Activated T-cell treated with anti-CD3 and anti-CD28 coated beads, Interleukin-2, amount 50 U/mL, for 72 hours (primary cell): ENCODE results near the gene PRTFDC1. TPM values are rescaled to one million over a fixed set of nuclear protein-coding genes. Genes with fewer than 3 reads are reported as not detected.

Experiments
- ATAC-seq, 2 donors: fragments of 150-1000 bp; cut with Tn5 transposase; replicated peaks in 1 of 2; 2 replicates each; pipeline ENCODE4 v1.10.0; 2021; ENCODE audit warnings: moderate library complexity in 2 of 2, mild to moderate bottlenecking in 1 of 2
- DNase-seq, 2 donors: peaks; one replicate each; pipeline ENCODE4 v3.0.0; 2021 to 2022; ENCODE audit warnings: mixed read lengths in 1 of 2
- H3K27ac Mint-ChIP-seq: one replicate; pipeline ENCODE4 v1.8.0; 2022; ENCODE audit warnings: mild to moderate bottlenecking, moderate library complexity, mixed read lengths
- H3K27me3 Mint-ChIP-seq: one replicate; pipeline ENCODE4 v1.8.0; 2022; ENCODE audit warnings: low read depth, mixed read lengths
- H3K36me3 Mint-ChIP-seq, 2 donors: one replicate each; pipeline ENCODE4 v1.8.0; 2022; ENCODE audit warnings: mixed read lengths in 2 of 2, mild to moderate bottlenecking in 1 of 2; ENCODE audit not compliant: insufficient read depth in 2 of 2
- H3K4me1 Mint-ChIP-seq: one replicate; pipeline ENCODE4 v1.8.0; 2022; ENCODE audit warnings: low read depth, mixed read lengths
- H3K4me3 Mint-ChIP-seq, 2 donors: one replicate each; pipeline ENCODE4 v1.8.0; 2022; ENCODE audit warnings: mild to moderate bottlenecking in 2 of 2, mixed read lengths in 2 of 2, moderate library complexity in 2 of 2
- H3K9me3 Mint-ChIP-seq, 2 donors: one replicate each; pipeline ENCODE4 v1.8.0; 2022; ENCODE audit warnings: mixed read lengths in 2 of 2
- total RNA-seq, 2 donors: library from RNA; stranded (reverse); gene quantifications; one replicate each; pipeline ENCODE4 v1.2.3, GENCODE V29; 2022

The PRTFDC1 gene
- total RNA-seq, 2 donors from 2014 or later = 0.46 to 0.49 TPM

GRCh38 chr10:24902400-24902728 is 50.0 kb downstream of the PRTFDC1 start:
- Mint-ChIP-seq H3K4me3 (peak overlapping the region in 1 of 2 donors; percentile 38), H3K9me3 (peaks cover 0 to 5% of the 10 kb centered on the region in 2 donors), H3K27ac (no peak overlapping the region), H3K4me1 (peaks cover 47% of the 10 kb centered on the region), H3K27me3 (no peaks in the 10 kb centered on the region), H3K36me3 (peaks cover 1 to 9% of the 10 kb centered on the region in 2 donors)
- no peak for ATAC-seq
- no peak for DNase-seq

GRCh38 chr10:24901686-24902399 is 50.6 kb downstream of the PRTFDC1 start:
- Mint-ChIP-seq H3K4me3 (peak overlapping the region; percentile 38 to 58), H3K27me3 (no peaks in the 10 kb centered on the region), H3K9me3 (peaks cover 0 to 5% of the 10 kb centered on the region in 2 donors), H3K36me3 (peaks cover 1 to 9% of the 10 kb centered on the region in 2 donors), H3K4me1 (peaks cover 53% of the 10 kb centered on the region), H3K27ac (no peak overlapping the region)
- ATAC-seq = peak; percentile 31 to 55
- no peak for DNase-seq

GRCh38 chr10:24900888-24901685 is 51.3 kb downstream of the PRTFDC1 start:
- Mint-ChIP-seq H3K9me3 (peaks cover 0 to 2% of the 10 kb centered on the region in 2 donors), H3K4me1 (peaks cover 55% of the 10 kb centered on the region), H3K27me3 (no peaks in the 10 kb centered on the region), H3K36me3 (peaks cover 1 to 6% of the 10 kb centered on the region in 2 donors), H3K27ac (no peak overlapping the region), H3K4me3 (peak overlapping the region; percentile 22 to 57)
- DNase-seq (no peak), ATAC-seq (peak; percentile 82 to 86)

- ATAC-seq = no peak
- Mint-ChIP-seq H3K36me3 (peaks cover 1 to 6% of the 10 kb centered on the region in 2 donors), H3K4me3 (no peak overlapping the region), H3K27me3 (no peaks in the 10 kb centered on the region), H3K9me3 (peaks cover 0 to 2% of the 10 kb centered on the region in 2 donors), H3K4me1 (peaks cover 64% of the 10 kb centered on the region), H3K27ac (no peak overlapping the region)
- DNase-seq = no peak
These were observed 52.8 kb downstream of the PRTFDC1 start for GRCh38 chr10:24899571-24899970.

GRCh38 chr10:24898501-24898900 is 53.9 kb downstream of the PRTFDC1 start:
- peaks cover 1 to 6% of the 10 kb centered on the region in 2 donors for H3K36me3 Mint-ChIP-seq
- ATAC-seq = no peak
- peaks cover 0 to 2% of the 10 kb centered on the region in 2 donors for H3K9me3 Mint-ChIP-seq
- no peak overlapping the region for H3K27ac Mint-ChIP-seq
- DNase-seq = no peak
- H3K27me3 Mint-ChIP-seq = no peaks in the 10 kb centered on the region
- H3K4me1 Mint-ChIP-seq = peaks cover 71% of the 10 kb centered on the region
- H3K4me3 Mint-ChIP-seq = no peak overlapping the region

- peaks cover 1 to 6% of the 10 kb centered on the region in 2 donors for H3K36me3 Mint-ChIP-seq
- H3K4me3 Mint-ChIP-seq = peak overlapping the region; percentile 32 to 53
- no peaks in the 10 kb centered on the region for H3K27me3 Mint-ChIP-seq
- peak overlapping the region; percentile 45 for H3K27ac Mint-ChIP-seq
- DNase-seq = no peak
- H3K9me3 Mint-ChIP-seq = peaks cover 0 to 2% of the 10 kb centered on the region in 2 donors
- ATAC-seq = peak; percentile 32 to 55
- H3K4me1 Mint-ChIP-seq = peaks cover 76% of the 10 kb centered on the region
These were observed 55.0 kb downstream of the PRTFDC1 start for GRCh38 chr10:24897326-24897926.

GRCh38 chr10:24894728-24895127 is 57.7 kb downstream of the PRTFDC1 start:
- peaks cover 0 to 2% of the 10 kb centered on the region in 2 donors for H3K9me3 Mint-ChIP-seq
- peak; percentile 31 to 70 for ATAC-seq
- H3K36me3 Mint-ChIP-seq = peaks cover 1 to 6% of the 10 kb centered on the region in 2 donors
- peak overlapping the region; percentile 77 for H3K27ac Mint-ChIP-seq
- H3K4me3 Mint-ChIP-seq = peak overlapping the region; percentile 65 to 83
- no peaks in the 10 kb centered on the region for H3K27me3 Mint-ChIP-seq
- DNase-seq = peak; percentile 14 to 16
- peaks cover 54% of the 10 kb centered on the region for H3K4me1 Mint-ChIP-seq

GRCh38 chr10:24894309-24894708 is 58.1 kb downstream of the PRTFDC1 start:
- peak overlapping the region; percentile 65 to 83 for H3K4me3 Mint-ChIP-seq
- no peaks in the 10 kb centered on the region for H3K27me3 Mint-ChIP-seq
- H3K9me3 Mint-ChIP-seq = peaks cover 0 to 2% of the 10 kb centered on the region in 2 donors

GRCh38 chr10:24893127-24893526 is 59.3 kb downstream of the PRTFDC1 start:
- Mint-ChIP-seq H3K27ac (no peak overlapping the region), H3K4me3 (no peak overlapping the region), H3K27me3 (no peaks in the 10 kb centered on the region), H3K4me1 (peaks cover 50% of the 10 kb centered on the region), H3K9me3 (peaks cover 0 to 3% of the 10 kb centered on the region in 2 donors), H3K36me3 (peaks cover 1 to 4% of the 10 kb centered on the region in 2 donors)
- no peak for DNase-seq
- ATAC-seq = no peak

More at GRCh38 chr10:24894309-24894708, 58.1 kb downstream of the PRTFDC1 start:
- DNase-seq = no peak
- H3K4me1 Mint-ChIP-seq = peaks cover 54% of the 10 kb centered on the region
- H3K27ac Mint-ChIP-seq = peak overlapping the region; percentile 77
- peak in 1 of 2 donors; percentile 25 for ATAC-seq
- H3K36me3 Mint-ChIP-seq = peaks cover 1 to 6% of the 10 kb centered on the region in 2 donors

GRCh38 chr10:24891823-24892222 is 60.6 kb downstream of the PRTFDC1 start:
- no peak for ATAC-seq
- Mint-ChIP-seq H3K4me1 (peaks cover 47% of the 10 kb centered on the region), H3K27ac (no peak overlapping the region), H3K4me3 (no peak overlapping the region), H3K27me3 (no peaks in the 10 kb centered on the region), H3K9me3 (peaks cover 5 to 6% of the 10 kb centered on the region in 2 donors), H3K36me3 (peaks cover 6 to 8% of the 10 kb centered on the region in 2 donors)
- no peak for DNase-seq

- no peak for ATAC-seq
- Mint-ChIP-seq H3K27ac (no peak overlapping the region), H3K4me3 (no peak overlapping the region), H3K9me3 (peaks cover 6 to 8% of the 10 kb centered on the region in 2 donors), H3K36me3 (peaks cover 8 to 9% of the 10 kb centered on the region in 2 donors), H3K27me3 (no peaks in the 10 kb centered on the region), H3K4me1 (peaks cover 48% of the 10 kb centered on the region)
- DNase-seq = no peak
These were observed 62.8 kb downstream of the PRTFDC1 start for GRCh38 chr10:24889639-24890038.

GRCh38 chr10:24887855-24888231 is 64.6 kb downstream of the PRTFDC1 start:
- Mint-ChIP-seq H3K27ac (peak overlapping the region; percentile 38), H3K4me1 (peaks cover 47% of the 10 kb centered on the region), H3K9me3 (peaks cover 6 to 8% of the 10 kb centered on the region in 2 donors), H3K36me3 (peaks cover 9% of the 10 kb centered on the region in 2 donors), H3K27me3 (no peaks in the 10 kb centered on the region), H3K4me3 (peak overlapping the region; percentile 60 to 72)
- ATAC-seq = peak; percentile 61 to 67
- no peak for DNase-seq

- Mint-ChIP-seq H3K27ac (no peak overlapping the region), H3K9me3 (peaks cover 6 to 8% of the 10 kb centered on the region in 2 donors), H3K4me3 (no peak overlapping the region), H3K27me3 (no peaks in the 10 kb centered on the region), H3K36me3 (peaks cover 9% of the 10 kb centered on the region in 2 donors), H3K4me1 (peaks cover 58% of the 10 kb centered on the region)
- no peak for ATAC-seq
- DNase-seq = no peak
These were observed 66.1 kb downstream of the PRTFDC1 start for GRCh38 chr10:24886290-24886680.
